ENCODE data around the gene UBD. TPM values are rescaled to one million over a fixed set of nuclear protein-coding genes. Genes with fewer than 3 reads are reported as not detected.

The UBD gene
- total and polyA plus RNA-seq, 2 donors: 155 to 158 TPM

DNA sequence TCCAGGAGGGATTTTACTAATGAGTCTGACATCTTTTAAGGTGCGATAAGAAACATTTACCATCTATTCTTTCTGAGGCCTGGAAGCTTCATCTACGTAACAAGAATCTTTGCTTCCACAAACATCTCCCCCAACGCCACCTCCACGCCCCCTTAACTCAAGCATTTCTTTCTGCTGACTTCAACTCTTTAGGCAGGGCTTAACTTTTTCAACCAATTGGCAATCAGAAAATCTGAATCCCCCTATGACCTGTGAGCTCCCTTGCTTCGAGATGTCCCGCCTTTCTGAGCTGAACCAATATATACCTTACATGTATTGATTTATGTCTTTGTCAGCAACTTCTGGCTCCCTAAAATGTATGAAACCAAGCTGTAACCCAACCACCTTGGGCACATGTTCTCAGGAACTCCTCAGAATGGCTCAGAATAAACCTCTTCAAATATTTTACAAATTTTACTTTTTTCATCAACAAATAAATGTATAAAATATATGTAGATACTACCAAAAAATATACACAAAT, 36.9 kb upstream of the UBD start:
- 95% methylated on average over 6 of the region's 6 CpGs for WGBS
- H3K27ac ChIP-seq (ENCODE audit: low read depth in 1 of 2, low read length in 1 of 2): no peak overlapping the region
- no peaks in the 10 kb centered on the region for H3K36me3 ChIP-seq (ENCODE audit: control insufficient read depth in 2 of 2, insufficient read depth in 2 of 2, low read length in 1 of 2)
- no peaks in the 10 kb centered on the region for H3K9me3 ChIP-seq (ENCODE audit: control insufficient read depth in 2 of 2, insufficient read depth in 1 of 2, low read length in 1 of 2)
- H3K27me3 ChIP-seq (ENCODE audit: control insufficient read depth in 2 of 2, insufficient read depth in 1 of 2, low read length in 1 of 2): no peaks in the 10 kb centered on the region
- H3K4me3 ChIP-seq (ENCODE audit: low read length in 2 of 2): no peak overlapping the region
- H3K4me1 ChIP-seq (ENCODE audit: control insufficient read depth in 2 of 2, insufficient read depth in 2 of 2, low read length in 2 of 2): no peaks in the 10 kb centered on the region
- no peak for DNase-seq (ENCODE audit: low read depth in 6 of 9, low spot score in 9 of 9)

DNA sequence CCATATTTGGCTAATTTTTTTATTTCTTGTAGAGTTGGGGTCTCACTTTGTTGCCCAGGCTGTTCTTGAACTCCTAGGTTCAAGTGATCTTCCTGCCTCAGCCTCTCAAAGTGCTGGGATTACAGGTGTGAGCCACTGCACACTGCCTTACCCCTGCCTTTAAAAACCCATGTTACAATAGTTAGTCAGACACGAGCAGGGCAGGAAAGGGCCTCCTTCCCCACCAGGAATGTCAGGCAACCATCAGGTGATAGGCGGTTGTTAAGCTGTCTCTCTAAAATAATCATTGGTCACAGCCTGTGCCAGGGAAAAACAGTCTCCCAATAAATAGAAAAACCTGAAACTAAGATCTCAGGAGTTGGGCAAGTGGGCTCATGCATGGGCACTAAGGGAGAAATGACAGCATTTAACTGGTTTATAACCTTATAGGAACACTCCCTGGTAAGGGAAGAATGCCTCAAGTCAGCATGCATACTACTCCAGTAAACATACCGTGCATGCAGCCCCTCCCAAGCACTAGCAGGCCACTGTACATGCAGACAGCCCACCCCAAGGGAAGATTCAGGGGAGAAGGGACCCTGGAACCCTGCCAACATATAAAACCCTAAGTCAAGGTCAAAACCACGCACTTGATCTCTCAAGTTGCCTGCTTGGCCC, 33.8 kb upstream of the UBD start:
- H3K27ac ChIP-seq (ENCODE audit: low read depth in 1 of 2, low read length in 1 of 2): no peak overlapping the region
- no peaks in the 10 kb centered on the region for H3K27me3 ChIP-seq (ENCODE audit: control insufficient read depth in 2 of 2, insufficient read depth in 1 of 2, low read length in 1 of 2)
- H3K9me3 ChIP-seq (ENCODE audit: control insufficient read depth in 2 of 2, insufficient read depth in 1 of 2, low read length in 1 of 2): no peaks in the 10 kb centered on the region
- no peaks in the 10 kb centered on the region for H3K36me3 ChIP-seq (ENCODE audit: control insufficient read depth in 2 of 2, insufficient read depth in 2 of 2, low read length in 1 of 2)
- H3K4me1 ChIP-seq (ENCODE audit: control insufficient read depth in 2 of 2, insufficient read depth in 2 of 2, low read length in 2 of 2): no peaks in the 10 kb centered on the region
- no peak for DNase-seq (ENCODE audit: low read depth in 6 of 9, low spot score in 9 of 9)
- 49% methylated on average over 4 of the region's 4 CpGs for WGBS
- no peak overlapping the region for H3K4me3 ChIP-seq (ENCODE audit: low read length in 2 of 2)

DNA sequence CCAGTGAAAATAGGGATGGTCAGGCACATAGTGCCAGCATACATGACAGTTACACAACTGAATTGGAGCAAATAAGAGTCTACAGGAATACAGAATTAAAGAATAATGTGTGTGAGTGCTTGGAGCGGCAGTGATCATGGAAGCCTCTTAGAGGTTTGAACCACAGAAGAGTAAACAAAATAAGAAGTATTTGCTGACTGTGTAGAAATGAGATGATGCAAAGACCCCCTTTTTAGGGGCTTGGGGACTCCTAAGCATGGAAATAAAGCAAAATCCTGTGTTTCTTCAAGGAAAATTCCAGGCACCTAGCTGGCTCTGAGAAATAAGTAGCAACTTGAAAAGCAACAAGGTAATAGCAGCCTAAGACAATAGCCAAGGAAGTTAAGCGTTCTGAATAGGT, 32.1 kb upstream of the UBD start:
- DNase-seq (ENCODE audit: low read depth in 6 of 9, low spot score in 9 of 9): no peak
- 99% methylated on average over 2 of the region's 2 CpGs for WGBS
- no peak overlapping the region for H3K4me3 ChIP-seq (ENCODE audit: low read length in 2 of 2)

DNA sequence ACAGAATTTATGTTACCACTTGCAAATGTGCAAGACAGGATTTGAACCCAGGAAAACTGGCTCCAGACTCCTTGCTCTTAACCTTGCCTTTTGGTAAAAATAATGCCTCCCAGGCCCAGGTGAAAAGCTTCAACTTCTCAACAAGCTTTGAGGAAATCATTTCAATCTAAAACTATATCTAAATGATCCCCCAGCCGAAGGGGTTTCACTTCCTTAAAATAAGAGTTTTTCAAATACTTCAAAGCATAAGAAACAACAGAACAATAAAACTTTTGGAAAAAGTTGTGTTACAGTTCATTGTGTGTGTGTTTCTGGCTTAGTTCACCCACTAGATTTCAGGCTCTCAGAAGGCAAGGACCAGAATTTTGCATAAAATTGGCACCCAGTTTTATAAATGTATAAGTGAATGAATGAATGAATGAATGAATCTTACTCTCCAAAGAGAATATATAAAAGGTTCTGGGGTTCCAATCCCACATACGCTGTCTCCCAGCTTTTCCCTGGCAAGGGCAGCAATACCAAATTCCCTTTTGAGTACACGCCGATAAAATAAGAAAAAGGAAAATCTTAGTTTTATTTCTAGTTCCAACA, 30.8 kb upstream of the UBD start:
- Histone ChIP-seq H3K9me3 (ENCODE audit: control insufficient read depth in 2 of 2, insufficient read depth in 1 of 2, low read length in 1 of 2) (no peaks in the 10 kb centered on the region), H3K27me3 (ENCODE audit: control insufficient read depth in 2 of 2, insufficient read depth in 1 of 2, low read length in 1 of 2) (no peaks in the 10 kb centered on the region), H3K27ac (ENCODE audit: low read depth in 1 of 2, low read length in 1 of 2) (no peak overlapping the region), H3K36me3 (ENCODE audit: control insufficient read depth in 2 of 2, insufficient read depth in 2 of 2, low read length in 1 of 2) (no peaks in the 10 kb centered on the region), H3K4me1 (ENCODE audit: control insufficient read depth in 2 of 2, insufficient read depth in 2 of 2, low read length in 2 of 2) (no peaks in the 10 kb centered on the region), H3K4me3 (ENCODE audit: low read length in 2 of 2) (no peak overlapping the region)
- no peak for DNase-seq (ENCODE audit: low read depth in 6 of 9, low spot score in 9 of 9)
- WGBS: 88% methylated on average over 4 of the region's 4 CpGs

More for the DNA sequence above, 32.1 kb upstream of the UBD start:
- no peaks in the 10 kb centered on the region for H3K27me3 ChIP-seq (ENCODE audit: control insufficient read depth in 2 of 2, insufficient read depth in 1 of 2, low read length in 1 of 2)
- no peaks in the 10 kb centered on the region for H3K9me3 ChIP-seq (ENCODE audit: control insufficient read depth in 2 of 2, insufficient read depth in 1 of 2, low read length in 1 of 2)
- H3K27ac ChIP-seq (ENCODE audit: low read depth in 1 of 2, low read length in 1 of 2): no peak overlapping the region
- no peaks in the 10 kb centered on the region for H3K4me1 ChIP-seq (ENCODE audit: control insufficient read depth in 2 of 2, insufficient read depth in 2 of 2, low read length in 2 of 2)
- no peaks in the 10 kb centered on the region for H3K36me3 ChIP-seq (ENCODE audit: control insufficient read depth in 2 of 2, insufficient read depth in 2 of 2, low read length in 1 of 2)

DNA sequence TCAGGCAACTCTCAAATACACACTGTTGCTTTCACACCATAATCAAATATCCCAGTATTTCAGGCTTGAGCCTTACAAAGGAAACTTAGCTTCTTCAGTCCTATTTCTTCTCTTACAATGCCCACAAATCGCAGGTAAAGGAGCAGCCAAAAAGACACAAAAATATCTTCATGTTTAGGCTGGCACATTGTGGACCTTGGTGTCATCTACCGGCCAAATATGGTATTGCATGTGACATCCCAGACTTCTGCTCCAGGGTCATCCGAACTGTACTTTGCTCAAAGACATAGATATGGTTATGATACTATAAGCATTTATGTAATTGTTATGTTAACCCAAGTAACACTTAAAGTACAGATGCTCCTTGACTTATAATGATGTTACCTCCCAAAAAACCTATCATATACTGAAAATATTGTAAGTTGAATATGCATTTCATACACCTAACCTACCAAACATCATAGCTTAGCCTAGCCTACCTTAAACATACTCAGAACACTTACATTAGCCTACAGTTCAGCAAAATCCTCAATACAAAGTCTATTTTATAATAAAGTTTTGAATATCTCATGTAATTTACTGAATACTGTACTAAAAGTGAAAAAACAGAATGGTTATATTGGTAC, 30.0 kb upstream of the UBD start:
- H3K27ac ChIP-seq (ENCODE audit: low read depth in 1 of 2, low read length in 1 of 2): no peak overlapping the region
- DNase-seq (ENCODE audit: low read depth in 6 of 9, low spot score in 9 of 9): peak in 7 of 9 donors; percentile 3 to 54 (median 26)
- no peak overlapping the region for H3K4me3 ChIP-seq (ENCODE audit: low read length in 2 of 2)
- no peaks in the 10 kb centered on the region for H3K4me1 ChIP-seq (ENCODE audit: control insufficient read depth in 2 of 2, insufficient read depth in 2 of 2, low read length in 2 of 2)
- WGBS: 19% methylated on average over 3 of the region's 3 CpGs
- H3K9me3 ChIP-seq (ENCODE audit: control insufficient read depth in 2 of 2, insufficient read depth in 1 of 2, low read length in 1 of 2): no peaks in the 10 kb centered on the region
- H3K36me3 ChIP-seq (ENCODE audit: control insufficient read depth in 2 of 2, insufficient read depth in 2 of 2, low read length in 1 of 2): no peaks in the 10 kb centered on the region
- H3K27me3 ChIP-seq (ENCODE audit: control insufficient read depth in 2 of 2, insufficient read depth in 1 of 2, low read length in 1 of 2): no peaks in the 10 kb centered on the region

DNA sequence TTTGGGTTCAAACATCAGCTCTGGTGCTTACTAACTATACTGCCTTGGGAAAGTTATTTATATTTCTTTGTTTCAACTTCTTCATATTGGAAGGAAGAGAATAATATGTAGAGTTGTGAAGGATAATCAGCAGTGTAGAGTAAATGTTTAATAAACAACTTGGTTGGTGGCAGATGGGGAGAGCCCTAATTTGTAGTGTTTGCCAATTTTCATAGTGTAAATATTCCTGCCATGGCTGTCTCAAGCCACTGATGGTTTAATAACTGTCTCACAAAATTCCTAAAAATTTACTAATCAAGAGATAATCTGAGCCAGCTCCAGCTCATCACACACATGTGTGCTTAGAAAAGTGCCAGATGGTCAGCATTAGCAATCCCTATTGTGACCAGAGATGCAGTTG, 25.3 kb upstream of the UBD start, which contains the start of gene OR2H2:
TSS of gene OR2H2 (plus strand) at position 301 of the 400 bp plus-strand sequence. CDS start 2,824 bp downstream, outside the sequence.
- Histone ChIP-seq H3K27ac (ENCODE audit: low read depth in 1 of 2, low read length in 1 of 2) (no peak within 1 kb of the TSS), H3K4me3 (ENCODE audit: low read length in 2 of 2) (no peak within 1 kb of the TSS), H3K4me1 (ENCODE audit: control insufficient read depth in 2 of 2, insufficient read depth in 2 of 2, low read length in 2 of 2) (no peaks in the 10 kb centered on the region), H3K36me3 (ENCODE audit: control insufficient read depth in 2 of 2, insufficient read depth in 2 of 2, low read length in 1 of 2) (no peaks in the 10 kb centered on the region), H3K27me3 (ENCODE audit: control insufficient read depth in 2 of 2, insufficient read depth in 1 of 2, low read length in 1 of 2) (no peaks in the 10 kb centered on the region), H3K9me3 (ENCODE audit: control insufficient read depth in 2 of 2, insufficient read depth in 1 of 2, low read length in 1 of 2) (no peaks in the 10 kb centered on the region)
- DNase-seq (ENCODE audit: low read depth in 6 of 9, low spot score in 9 of 9): no peak

DNA sequence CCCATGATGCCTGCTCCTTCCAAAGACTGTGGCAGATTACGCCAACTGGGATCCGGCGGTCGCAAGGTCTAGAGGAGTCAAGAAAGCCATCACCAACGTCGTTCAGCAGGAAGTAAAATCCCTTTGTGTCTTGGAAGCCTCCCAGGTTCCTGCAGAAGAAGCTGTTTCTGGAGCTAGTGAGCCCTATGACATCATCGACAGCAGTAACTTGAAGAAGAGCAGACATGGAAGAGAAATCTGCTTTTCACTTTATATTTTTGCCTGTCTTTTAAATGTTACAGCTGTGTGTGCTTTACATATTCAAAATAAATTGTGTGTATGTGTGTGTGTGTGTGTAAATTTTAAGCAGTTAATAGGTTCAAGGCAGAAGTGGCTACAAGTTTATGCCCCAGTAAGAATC, 18.0 kb upstream of the UBD start:
- WGBS: 85% methylated on average over 7 of the region's 7 CpGs

DNA sequence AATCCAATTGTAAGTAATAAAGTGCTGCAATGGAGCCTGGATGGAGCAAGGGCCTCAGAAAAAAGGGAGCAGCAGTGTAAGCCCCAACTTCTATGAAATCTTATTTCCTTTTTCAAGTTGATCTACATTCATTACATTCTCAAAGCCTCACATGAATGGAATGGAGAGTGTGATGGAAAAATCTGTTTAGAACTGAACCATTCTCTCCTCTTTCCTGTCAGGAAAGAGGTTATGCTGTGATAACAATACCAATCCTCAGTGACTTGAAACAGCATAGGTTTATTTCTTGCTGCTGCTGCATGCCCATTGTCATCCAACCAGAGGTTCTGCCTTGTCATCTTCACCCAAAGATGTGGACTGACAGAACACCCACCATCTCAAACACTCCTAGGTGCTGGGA, 16.5 kb upstream of the UBD start:
- Histone ChIP-seq H3K27me3 (ENCODE audit: control insufficient read depth in 2 of 2, insufficient read depth in 1 of 2, low read length in 1 of 2) (no peaks in the 10 kb centered on the region), H3K36me3 (ENCODE audit: control insufficient read depth in 2 of 2, insufficient read depth in 2 of 2, low read length in 1 of 2) (no peaks in the 10 kb centered on the region), H3K9me3 (ENCODE audit: control insufficient read depth in 2 of 2, insufficient read depth in 1 of 2, low read length in 1 of 2) (no peaks in the 10 kb centered on the region), H3K4me1 (ENCODE audit: control insufficient read depth in 2 of 2, insufficient read depth in 2 of 2, low read length in 2 of 2) (no peaks in the 10 kb centered on the region), H3K27ac (ENCODE audit: low read depth in 1 of 2, low read length in 1 of 2) (no peak overlapping the region), H3K4me3 (ENCODE audit: low read length in 2 of 2) (no peak overlapping the region)
- no peak for DNase-seq (ENCODE audit: low read depth in 6 of 9, low spot score in 9 of 9)

More for the DNA sequence above, 18.0 kb upstream of the UBD start:
- Histone ChIP-seq H3K4me1 (ENCODE audit: control insufficient read depth in 2 of 2, insufficient read depth in 2 of 2, low read length in 2 of 2) (no peaks in the 10 kb centered on the region), H3K9me3 (ENCODE audit: control insufficient read depth in 2 of 2, insufficient read depth in 1 of 2, low read length in 1 of 2) (no peaks in the 10 kb centered on the region), H3K27ac (ENCODE audit: low read depth in 1 of 2, low read length in 1 of 2) (no peak overlapping the region), H3K36me3 (ENCODE audit: control insufficient read depth in 2 of 2, insufficient read depth in 2 of 2, low read length in 1 of 2) (no peaks in the 10 kb centered on the region), H3K27me3 (ENCODE audit: control insufficient read depth in 2 of 2, insufficient read depth in 1 of 2, low read length in 1 of 2) (no peaks in the 10 kb centered on the region), H3K4me3 (ENCODE audit: low read length in 2 of 2) (no peak overlapping the region)
- DNase-seq (ENCODE audit: low read depth in 6 of 9, low spot score in 9 of 9): no peak

DNA sequence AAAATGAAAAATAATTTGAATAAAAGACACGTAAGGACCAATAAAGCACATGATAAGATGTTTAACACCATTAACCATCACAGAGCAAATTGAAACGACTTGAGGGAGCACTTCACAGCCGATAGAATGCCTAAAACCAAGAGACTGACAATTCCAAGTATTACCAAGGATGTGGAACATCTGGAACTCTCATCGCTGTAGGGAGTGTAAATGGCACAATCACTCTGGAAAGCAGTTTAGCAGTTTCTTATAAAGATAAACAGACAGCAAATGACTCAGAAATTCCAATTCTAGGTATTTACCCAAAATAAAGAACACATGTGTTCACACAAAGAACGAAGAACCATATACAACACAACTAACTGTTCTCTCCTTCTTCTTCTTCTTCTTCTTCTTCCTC, 8.5 kb upstream of the UBD start:
- H3K36me3 ChIP-seq (ENCODE audit: control insufficient read depth in 2 of 2, insufficient read depth in 2 of 2, low read length in 1 of 2): no peaks in the 10 kb centered on the region
- DNase-seq (ENCODE audit: low read depth in 6 of 9, low spot score in 9 of 9): no peak

More for the DNA sequence above, 8.5 kb upstream of the UBD start:
- H3K4me1 ChIP-seq (ENCODE audit: control insufficient read depth in 2 of 2, insufficient read depth in 2 of 2, low read length in 2 of 2): no peaks in the 10 kb centered on the region
- H3K9me3 ChIP-seq (ENCODE audit: control insufficient read depth in 2 of 2, insufficient read depth in 1 of 2, low read length in 1 of 2): no peaks in the 10 kb centered on the region
- H3K4me3 ChIP-seq (ENCODE audit: low read length in 2 of 2): no peak overlapping the region
- 90% methylated on average over 5 of the region's 5 CpGs for WGBS
- no peak overlapping the region for H3K27ac ChIP-seq (ENCODE audit: low read depth in 1 of 2, low read length in 1 of 2)
- H3K27me3 ChIP-seq (ENCODE audit: control insufficient read depth in 2 of 2, insufficient read depth in 1 of 2, low read length in 1 of 2): no peaks in the 10 kb centered on the region
